K562 (cell line): ENCODE data around the gene UBQLN2. TPM values are rescaled to one million over a fixed set of nuclear protein-coding genes. Genes with fewer than 3 reads are reported as not detected.

Source experiments
- NRF1 ChIP-seq, 2 experiments: fragments of 450-650 bp; IDR thresholded peaks in 1 of 2; conservative IDR thresholded peaks in 1 of 2; 2 replicates each; pipeline ENCODE4 v1.6.1; 2014; ENCODE audit warnings: mild to moderate bottlenecking in 2 of 2
- RNF219 ChIP-seq: fragments of 250-450 bp; sonication (Bioruptor Pico); IDR thresholded peaks from 2 replicates; pipeline ENCODE4 v1.5.0; 2022; ENCODE audit warnings: mild to moderate bottlenecking
- TGIF2 ChIP-seq: sonication (generic); formaldehyde crosslinking; IDR thresholded peaks from 2 replicates; pipeline ENCODE4 v1.8.1; 2022; ENCODE audit warnings: mild to moderate bottlenecking, missing genetic modification reagents, moderate library complexity
- TOE1 ChIP-seq, 2 experiments: fragments of 450-650 bp in 1 of 2; sonication (generic) in 1 of 2; formaldehyde crosslinking in 1 of 2; IDR thresholded peaks; 2 replicates each; pipeline versions ENCODE4 v1.7.1 to v1.8.0; 2016 to 2022; ENCODE audit warnings: borderline replicate concordance in 2 of 2, mild to moderate bottlenecking in 2 of 2, antibody characterized with exemption in 1 of 2, inconsistent platforms in 1 of 2, low read depth in 1 of 2, missing genetic modification reagents in 1 of 2, moderate library complexity in 1 of 2
- ZNF212 ChIP-seq: fragments of 450-650 bp; formaldehyde crosslinking; IDR thresholded peaks from 2 replicates; pipeline ENCODE4 v1.4.0; 2020; ENCODE audit warnings: mild to moderate bottlenecking
- ZNF277 ChIP-seq: fragments of 250-450 bp; sonication (Bioruptor Pico); IDR thresholded peaks from 2 replicates; pipeline ENCODE4 v1.8.0; 2022; ENCODE audit warnings: inconsistent platforms, mild to moderate bottlenecking, moderate library complexity, borderline replicate concordance
- ZNF398 ChIP-seq: fragments of 250-450 bp; sonication (Bioruptor Pico); IDR thresholded peaks from 2 replicates; pipeline ENCODE4 v1.8.0; 2021; ENCODE audit warnings: moderate library complexity, mild to moderate bottlenecking, inconsistent platforms
- ZNF583 ChIP-seq: fragments of 250-450 bp; sonication (Bioruptor Pico); IDR thresholded peaks from 2 replicates; pipeline ENCODE4 v1.4.0; 2020
- polyA plus RNA-seq, 8 experiments: library from polyadenylated mRNA; depleted of rRNA in 4 of 8; stranded (reverse) in 5 of 8; unstranded in 3 of 8; fragments of >200 nt; fragmentation: Nextera tagmentation in 2 of 8; fragmentation: Illumina TruSeq in 1 of 8; extraction: Ambion mirVana in 2 of 8; extraction: Trizol in 1 of 8; gene quantifications; 2 replicates each; pipeline versions ENCODE4 v1.2.1 to v1.2.3, GENCODE V29; 2011 to 2014; ENCODE audit warnings: inconsistent platforms in 1 of 8, missing spikeins in 1 of 8
- total RNA-seq, 7 experiments: library from RNA; depleted of rRNA in 6 of 7; stranded (reverse); fragments of >200 nt in 6 of 7; fragmentation: Illumina TruSeq in 2 of 7; extraction: Trizol in 2 of 7; gene quantifications; 2 replicates each; pipeline versions ENCODE4 v1.2.1 to v1.2.3, GENCODE V29; 2011 to 2021; ENCODE audit warnings: low replicate concordance in 1 of 7

Gene UBQLN2
- total and polyA plus RNA-seq, 9 of the 15 experiments (the other 6 are each of a cell fraction or from before 2014, with no cell fraction given): 1.5 to 17.9 (median 5.7) TPM

- TF ChIP-seq TOE1 (IDR thresholded peaks at IDR 0.05; ENCODE audit: borderline replicate concordance): no peak
- no peak for TF ChIP-seq TOE1 (CRISPR knock-in tag; IDR thresholded peaks at IDR 0.05; ENCODE audit: borderline replicate concordance, low read depth)
- no peak for TF ChIP-seq NRF1 (conservative IDR thresholded peaks at IDR 0.05 in 1 of 2, IDR thresholded peaks at IDR 0.05 in 1 of 2)
- no peak for TF ChIP-seq RNF219 (CRISPR knock-in tag)
- no peak for TF ChIP-seq ZNF398
- no peak for TF ChIP-seq ZNF583 (CRISPR knock-in tag)
- no peak for TF ChIP-seq TGIF2 (CRISPR knock-in tag)
- TF ChIP-seq ZNF277 (CRISPR knock-in tag): no peak
- no peak for TF ChIP-seq ZNF212 (CRISPR knock-in tag)
Measured at GRCh38 chrX:56569378-56570057, 6.1 kb downstream of the UBQLN2 start (continued).
